CD4-positive, alpha-beta T cell treated with Interleukin-17A for 4 hours (primary cell): ENCODE results near the gene FOSB.

ENCODE experiments used
- DNase-seq: peaks from one replicate; pipeline ENCODE4 v3.0.0-alpha.2; 2020; ENCODE audit warnings: mixed read lengths

The FOSB gene

GRCh38 chr19:45442778-45443461 is 24.9 kb upstream of the FOSB start:
- peak; percentile 52 for DNase-seq

DNA sequence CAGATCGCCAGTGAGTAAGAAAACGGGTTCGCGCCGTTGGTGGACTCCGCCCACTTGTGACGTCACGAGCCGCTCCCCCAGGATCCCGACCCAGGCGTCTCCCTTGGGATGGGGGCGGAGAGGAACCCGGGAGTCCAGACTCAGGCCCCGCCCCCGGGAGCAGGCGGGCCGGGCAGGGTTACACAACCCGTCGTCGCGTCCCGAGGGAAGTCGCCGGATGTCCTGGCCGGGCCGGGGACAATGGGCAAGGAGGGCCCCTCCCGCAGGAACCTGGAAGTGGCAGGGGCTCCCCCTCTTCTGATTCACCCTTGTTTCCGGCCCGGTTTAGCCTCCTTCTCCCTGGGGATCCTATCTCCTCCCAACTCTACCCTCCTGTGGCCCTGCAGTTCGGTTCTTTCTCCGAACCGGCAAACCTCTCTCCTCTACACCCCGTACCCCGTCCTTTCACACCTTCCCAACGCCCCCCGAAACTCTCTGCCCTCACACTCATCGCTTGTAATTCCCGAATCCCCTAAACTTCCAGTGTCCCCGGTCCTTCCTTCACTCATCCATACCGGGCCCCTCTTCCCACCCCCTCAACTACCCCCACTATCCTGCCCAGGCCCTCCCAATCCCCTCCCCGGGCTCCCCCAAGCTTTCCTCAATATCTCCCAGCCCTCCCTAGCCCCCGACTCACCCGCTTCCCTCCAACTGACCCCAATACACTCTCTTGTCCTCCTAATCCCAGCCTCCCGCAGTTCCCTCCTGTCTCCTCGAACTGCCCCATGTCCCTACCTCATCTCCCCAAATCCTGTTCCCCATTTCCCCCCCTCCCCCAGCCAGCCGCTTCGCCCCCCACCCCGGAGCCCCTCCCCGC is 24.1 kb upstream of the FOSB start:
- peak; percentile 52 for DNase-seq

DNA sequence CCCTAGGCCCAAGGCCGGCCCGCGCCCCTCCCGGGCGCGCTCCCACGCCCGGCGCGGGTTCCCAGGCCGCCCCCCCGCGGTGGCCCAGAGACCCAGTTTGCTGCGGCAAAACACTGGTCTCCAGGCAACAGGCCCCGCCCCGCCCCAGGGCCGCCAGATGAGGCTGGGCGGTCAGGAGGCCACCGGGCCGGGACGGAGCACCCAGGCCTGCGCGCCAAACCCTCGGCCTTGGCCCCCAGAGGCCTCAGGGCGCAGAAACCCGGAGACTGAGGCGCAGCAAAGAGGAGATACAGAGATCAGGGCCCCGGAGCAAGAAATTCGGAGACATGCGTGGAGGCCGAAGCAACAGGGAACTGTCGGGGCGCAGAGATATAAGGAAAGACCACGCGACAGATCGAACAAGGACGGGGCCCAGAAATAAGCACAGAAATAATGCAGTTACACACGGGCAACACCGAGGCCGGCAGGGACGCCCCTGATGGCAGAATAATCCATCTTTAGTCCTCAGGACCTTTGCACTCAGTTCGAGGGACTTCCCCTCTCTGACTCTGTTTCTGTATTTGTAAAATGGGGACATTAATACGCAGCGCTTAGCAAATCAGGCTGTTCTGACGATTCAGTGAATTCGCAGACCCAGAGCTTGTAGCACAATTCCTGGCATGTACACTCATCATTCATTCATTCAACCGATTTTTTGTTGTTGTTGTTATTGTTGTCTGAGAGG is 23.3 kb upstream of the FOSB start:
- peak; percentile 80 for DNase-seq

- no peak for DNase-seq
These were observed 22.7 kb upstream of the FOSB start for GRCh38 chr19:45445139-45445538.

DNA sequence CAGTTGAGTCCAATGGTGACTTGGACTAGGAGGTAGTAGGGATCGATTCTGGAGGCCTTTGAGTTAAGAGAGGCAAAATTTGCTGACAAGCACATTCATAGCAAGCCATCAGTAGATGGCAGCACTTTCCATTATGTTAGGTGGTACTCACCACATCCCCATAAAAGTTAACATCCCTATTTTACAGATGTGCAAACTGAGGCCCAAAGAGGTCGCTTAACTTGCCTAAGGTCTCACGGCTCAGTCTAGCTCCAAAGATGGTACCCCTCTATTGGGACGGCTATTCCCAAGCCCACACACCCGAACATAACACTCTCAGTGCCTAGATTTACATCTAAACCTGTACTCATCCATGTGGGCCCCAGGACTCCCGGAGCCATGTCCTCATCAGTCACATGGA is 21.5 kb upstream of the FOSB start:
- DNase-seq: no peak

DNA sequence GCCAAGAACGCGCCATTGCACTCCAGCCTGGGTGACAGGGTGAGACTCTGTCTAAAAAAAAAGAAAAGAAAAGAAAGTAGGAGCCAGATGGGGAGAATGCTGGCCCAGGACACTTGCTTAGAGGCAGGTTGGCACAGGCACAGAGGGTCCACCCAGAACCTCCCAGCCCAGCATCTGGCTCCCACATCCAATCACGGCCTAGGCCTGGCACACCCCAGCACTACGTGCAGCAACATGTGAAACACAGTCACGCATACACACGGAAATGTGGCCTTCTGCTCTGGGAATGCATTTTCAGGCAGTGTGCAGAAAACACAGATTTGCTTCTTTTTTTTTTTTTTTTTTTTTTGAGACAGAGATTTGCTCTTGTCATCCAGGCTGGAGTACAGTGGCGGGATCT is 20.9 kb upstream of the FOSB start:
- no peak for DNase-seq

DNA sequence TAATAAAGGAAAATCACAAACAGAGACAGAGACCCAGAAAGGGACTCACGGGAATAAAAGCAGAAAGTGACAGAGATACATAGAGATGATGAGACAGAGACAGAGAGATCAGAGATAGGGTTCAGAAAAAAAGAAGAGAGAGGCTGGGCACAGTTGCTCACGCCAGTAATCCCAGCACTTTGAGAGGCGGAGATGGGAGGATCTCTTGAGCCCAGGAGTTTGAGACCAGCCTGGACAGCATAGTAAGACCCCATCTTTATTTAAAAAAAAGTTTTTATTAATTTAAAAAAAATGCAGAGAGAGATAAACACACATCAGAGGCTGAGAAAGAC is 19.4 kb upstream of the FOSB start:
- DNase-seq: no peak

DNA sequence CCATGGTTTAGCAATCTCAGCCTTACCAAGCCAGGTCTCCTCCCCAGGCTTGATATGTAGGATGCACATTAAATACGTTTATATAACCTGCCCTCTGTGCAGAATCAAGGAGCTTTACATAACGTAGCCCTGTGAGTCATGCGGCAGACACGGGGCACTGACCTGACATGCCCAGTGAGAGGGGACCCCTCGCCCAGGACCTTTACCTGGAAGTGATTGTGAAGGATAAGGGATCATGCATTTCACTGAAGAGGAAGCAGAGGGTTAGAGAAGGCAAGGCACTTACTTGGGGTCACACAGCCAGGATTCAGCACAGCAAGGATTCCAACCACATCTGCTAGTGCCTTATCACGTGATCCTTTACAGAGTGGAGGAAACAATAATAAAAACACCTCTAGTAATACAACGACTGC is 18.9 kb upstream of the FOSB start:
- DNase-seq: no peak

GRCh38 chr19:45450012-45450333 is 17.8 kb upstream of the FOSB start:
- DNase-seq: peak; percentile 27

DNA sequence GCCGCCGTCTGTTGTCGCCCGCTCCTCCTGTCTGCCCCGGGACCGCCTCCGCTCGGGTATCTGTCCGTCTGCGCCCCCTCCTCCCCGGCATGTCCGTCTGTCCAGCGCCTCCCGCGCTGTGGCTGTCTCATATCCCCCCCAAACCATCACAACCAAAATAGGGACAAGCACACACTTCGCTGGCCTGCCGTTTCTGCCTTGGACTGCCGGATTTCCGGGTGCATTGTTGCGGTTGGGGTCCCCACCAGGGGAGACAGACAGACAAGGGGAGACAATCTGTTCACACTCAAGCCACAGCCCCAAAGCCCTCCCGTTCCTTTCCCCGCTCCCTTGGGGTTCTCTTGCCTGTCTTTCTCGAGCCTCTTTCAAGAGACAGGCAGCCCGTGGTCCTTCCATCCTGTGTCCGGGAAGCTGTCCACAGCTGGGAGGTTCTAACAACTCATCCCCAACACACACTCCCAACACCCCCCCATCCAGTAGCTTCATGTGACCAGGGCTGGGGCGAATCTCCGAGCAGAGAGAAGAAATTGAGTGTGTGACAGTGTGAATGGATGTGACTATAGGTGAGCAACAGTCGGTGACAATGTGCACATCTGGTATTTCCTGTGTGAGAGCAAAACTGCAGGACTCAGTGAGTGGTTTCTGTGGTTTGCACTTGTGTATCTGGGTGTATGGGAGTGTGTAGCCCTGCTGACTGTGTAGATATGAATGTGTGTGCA is 16.5 kb upstream of the FOSB start:
- DNase-seq: peak; percentile 49

DNA sequence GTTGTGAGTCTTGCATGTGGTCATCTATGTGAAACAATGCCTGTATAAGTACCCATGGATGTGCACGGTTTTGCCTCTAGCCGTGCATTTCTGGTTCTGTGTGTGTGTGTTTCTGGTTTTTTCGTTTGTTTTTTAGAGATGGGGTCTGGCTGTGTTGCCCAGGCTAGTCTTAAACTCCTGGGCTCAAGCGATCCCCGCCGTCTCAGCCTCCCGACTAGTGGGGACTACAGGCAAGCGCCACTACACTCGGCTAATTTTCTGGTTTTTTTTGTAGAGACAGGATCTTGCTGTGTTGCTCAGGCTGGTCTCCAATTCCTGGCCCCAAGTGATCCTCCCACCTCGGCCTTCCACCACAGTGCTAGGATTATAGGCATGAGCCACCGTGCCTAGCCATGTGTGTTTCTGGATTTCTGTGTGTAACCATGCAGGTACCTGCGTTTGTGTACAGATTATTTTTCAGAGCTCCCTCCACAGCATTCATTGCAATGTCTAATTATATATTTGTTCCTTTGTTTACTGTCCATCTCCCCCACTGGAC is 15.9 kb upstream of the FOSB start:
- no peak for DNase-seq

GRCh38 chr19:45455707-45456499 is 11.9 kb upstream of the FOSB start:
- DNase-seq: peak; percentile 66

DNA sequence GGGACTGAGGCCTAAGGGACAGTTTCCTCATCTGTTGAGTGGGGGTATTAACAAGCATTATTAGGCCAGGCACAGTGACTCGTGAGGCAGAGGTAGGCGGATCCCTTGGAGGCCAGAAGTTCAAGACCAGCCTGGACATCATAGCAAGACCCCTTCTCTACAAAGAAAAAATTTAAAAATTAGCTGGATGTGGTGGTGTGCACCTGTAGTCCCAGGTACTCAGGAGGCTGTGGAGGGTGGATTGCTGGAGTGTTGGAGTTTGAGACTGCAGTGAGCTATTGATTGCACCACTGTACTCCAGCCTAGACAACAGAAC is 11.3 kb upstream of the FOSB start:
- DNase-seq: no peak

DNA sequence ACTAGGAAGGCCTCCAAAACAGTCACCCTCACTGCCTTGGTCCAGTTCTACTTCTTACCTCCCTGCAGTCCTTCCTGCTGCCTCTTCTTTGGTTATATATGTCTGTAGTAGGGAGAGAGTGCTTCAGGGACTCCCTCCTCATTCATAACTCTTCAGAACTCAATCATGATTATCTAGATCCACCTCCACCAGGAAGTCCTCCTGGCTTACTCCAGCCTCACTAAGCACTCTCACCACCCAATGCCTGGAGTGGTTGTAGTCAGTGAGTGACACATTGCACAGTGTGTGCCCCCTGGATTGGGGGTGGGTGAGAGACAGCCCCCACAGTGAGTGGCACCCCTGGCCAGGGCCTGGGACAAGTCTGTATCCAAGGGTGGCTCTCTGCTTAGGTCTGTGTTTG is 10.0 kb upstream of the FOSB start:
- DNase-seq: no peak

DNA sequence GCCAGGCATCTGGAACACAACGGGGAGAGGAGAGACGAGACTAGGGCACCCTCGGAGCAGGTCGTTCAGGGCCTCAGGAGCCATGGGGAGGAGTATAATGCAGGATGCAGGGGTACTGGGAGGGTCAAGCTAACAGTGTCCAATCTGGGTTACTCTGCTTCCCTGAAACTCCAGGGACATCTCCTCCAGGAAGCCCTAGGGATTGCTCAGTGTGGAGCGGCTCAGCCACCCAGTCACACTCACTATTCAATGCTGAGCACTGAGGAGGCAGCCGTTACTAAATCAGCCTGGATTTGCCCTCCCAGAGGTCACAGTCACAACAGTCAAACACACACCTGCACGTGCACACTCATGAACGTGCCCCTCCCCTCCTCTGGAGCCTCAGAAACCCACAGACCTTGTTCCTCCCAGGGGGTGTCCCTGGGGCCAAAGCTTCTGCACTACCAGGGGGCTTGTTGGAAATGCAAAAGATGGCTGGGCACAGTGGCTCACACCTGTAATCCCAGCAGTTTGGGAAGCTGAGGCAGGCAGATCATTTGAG is 6.9 kb upstream of the FOSB start:
- no peak for DNase-seq

DNA sequence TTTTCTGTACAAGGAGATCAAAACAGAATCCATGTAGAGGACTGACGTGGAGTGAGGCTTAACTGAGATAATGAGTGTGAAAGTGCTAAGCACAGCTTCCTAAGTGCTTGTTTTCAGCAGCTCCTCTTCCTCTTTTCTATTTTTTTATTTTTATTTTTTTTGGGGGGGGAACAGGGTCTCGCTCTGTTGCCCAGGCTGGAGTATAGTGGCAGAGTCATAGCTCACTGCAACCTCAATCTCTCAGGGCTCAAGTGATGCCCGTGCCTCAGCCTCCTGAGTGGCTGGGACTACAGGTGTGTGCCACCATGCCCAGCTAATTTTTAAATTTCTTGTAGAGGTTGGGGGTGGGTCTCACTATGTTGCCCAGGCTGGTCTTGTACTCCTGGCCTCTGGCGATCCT is 5.6 kb upstream of the FOSB start:
- no peak for DNase-seq

- DNase-seq: no peak
These were observed 4.6 kb upstream of the FOSB start for GRCh38 chr19:45463241-45463640.

GRCh38 chr19:45464274-45464673 is 3.5 kb upstream of the FOSB start:
- no peak for DNase-seq

GRCh38 chr19:45464852-45465441 is 2.8 kb upstream of the FOSB start:
- no peak for DNase-seq

GRCh38 chr19:45467115-45467455 is 711 bp upstream of the FOSB start:
- DNase-seq: no peak

DNA sequence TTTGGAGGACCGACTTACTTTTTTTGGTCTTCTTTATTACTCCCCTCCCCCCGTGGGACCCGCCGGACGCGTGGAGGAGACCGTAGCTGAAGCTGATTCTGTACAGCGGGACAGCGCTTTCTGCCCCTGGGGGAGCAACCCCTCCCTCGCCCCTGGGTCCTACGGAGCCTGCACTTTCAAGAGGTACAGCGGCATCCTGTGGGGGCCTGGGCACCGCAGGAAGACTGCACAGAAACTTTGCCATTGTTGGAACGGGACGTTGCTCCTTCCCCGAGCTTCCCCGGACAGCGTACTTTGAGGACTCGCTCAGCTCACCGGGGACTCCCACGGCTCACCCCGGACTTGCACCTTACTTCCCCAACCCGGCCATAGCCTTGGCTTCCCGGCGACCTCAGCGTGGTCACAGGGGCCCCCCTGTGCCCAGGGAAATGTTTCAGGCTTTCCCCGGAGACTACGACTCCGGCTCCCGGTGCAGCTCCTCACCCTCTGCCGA is 409 bp downstream of the FOSB start:
- peak; percentile 58 for DNase-seq

GRCh38 chr19:45468803-45469131 is 971 bp downstream of the FOSB start:
- no peak for DNase-seq
